Loucy (cell line): ENCODE data around the gene MAPK14.
"Not testable (repeated sequence)": the region's sequence is repeated elsewhere in the genome, so short reads cannot be mapped to it uniquely, and the experiment has no call there.

ENCODE experiments used
- H2AFZ ChIP-seq: fragments of 200-600 bp; sonication (generic); 2 replicates; pipeline ENCODE4 v1.6.0; 2016; ENCODE audit warnings: antibody characterized with exemption, mild to moderate bottlenecking, low read length, moderate library complexity
- H3F3A ChIP-seq: fragments of 200-600 bp; 2 replicates; pipeline ENCODE4 v1.6.0; 2016; ENCODE audit warnings: antibody characterized with exemption, low read depth, mild to moderate bottlenecking
- H3K27me3 ChIP-seq: fragments of 200-600 bp; sonication (generic); 2 replicates; pipeline ENCODE4 v1.6.1; 2014; ENCODE audit warnings: low read length, mild to moderate bottlenecking; ENCODE audit not compliant: insufficient read depth, poor library complexity, severe bottlenecking
- H3K36me3 ChIP-seq: fragments of 200-600 bp; sonication (generic); 2 replicates; pipeline ENCODE4 v1.6.1; 2016; ENCODE audit warnings: low read length; ENCODE audit not compliant: insufficient read depth
- H3K4me1 ChIP-seq: fragments of 200-600 bp; sonication (generic); 2 replicates; pipeline ENCODE4 v1.5.1; 2014; ENCODE audit warnings: low read length, mild to moderate bottlenecking; ENCODE audit not compliant: insufficient read depth, poor library complexity, severe bottlenecking
- H3K4me2 ChIP-seq: fragments of 200-600 bp; sonication (generic); 2 replicates; pipeline ENCODE4 v1.6.0; 2014; ENCODE audit warnings: antibody characterized with exemption, low read length, low read depth, mild to moderate bottlenecking; ENCODE audit not compliant: poor library complexity, severe bottlenecking
- H3K4me3 ChIP-seq: fragments of 200-600 bp; sonication (generic); 2 replicates; pipeline ENCODE4 v1.5.1; 2014; ENCODE audit warnings: low read length, mild to moderate bottlenecking, mixed read lengths; ENCODE audit not compliant: poor library complexity, severe bottlenecking
- H3K79me2 ChIP-seq: fragments of 200-600 bp; sonication (generic); 2 replicates; pipeline ENCODE4 v1.6.1; 2014; ENCODE audit warnings: low read length; ENCODE audit not compliant: insufficient read depth
- H3K9ac ChIP-seq: fragments of 200-600 bp; sonication (generic); 2 replicates; pipeline ENCODE4 v1.6.0; 2014; ENCODE audit warnings: mild to moderate bottlenecking, low read depth, low read length, moderate library complexity; ENCODE audit not compliant: poor library complexity, severe bottlenecking
- H3K9me2 ChIP-seq: fragments of 200-600 bp; sonication (generic); replicated peaks from 2 replicates; pipeline ENCODE4 v1.6.1; 2016; ENCODE audit warnings: low read depth, low read length, mixed read lengths
- H3K9me3 ChIP-seq: fragments of 200-600 bp; sonication (generic); 2 replicates; pipeline ENCODE4 v1.6.1; 2014; ENCODE audit warnings: mild to moderate bottlenecking, antibody characterized with exemption, low read length, low read depth; ENCODE audit not compliant: insufficient read depth
- H4K20me1 ChIP-seq: fragments of 200-600 bp; sonication (generic); 2 replicates; pipeline ENCODE4 v1.6.0; 2014; ENCODE audit warnings: antibody characterized with exemption, low read length, mild to moderate bottlenecking; ENCODE audit not compliant: insufficient read depth, poor library complexity, severe bottlenecking
- EZH2phosphoT487 ChIP-seq: fragments of 200-600 bp; IDR thresholded peaks from 2 replicates; pipeline ENCODE4 v1.6.1; 2018; ENCODE audit warnings: antibody characterized with exemption, mild to moderate bottlenecking, moderate library complexity, borderline replicate concordance
- TF ChIP-seq, protein P1 (sequence below): fragments of 200-600 bp; sonication (generic); conservative IDR thresholded peaks from 2 replicates; pipeline ENCODE4 v1.5.1; 2014; ENCODE audit warnings: mild to moderate bottlenecking, antibody characterized with exemption, low read length

MAPK14 gene

DNA sequence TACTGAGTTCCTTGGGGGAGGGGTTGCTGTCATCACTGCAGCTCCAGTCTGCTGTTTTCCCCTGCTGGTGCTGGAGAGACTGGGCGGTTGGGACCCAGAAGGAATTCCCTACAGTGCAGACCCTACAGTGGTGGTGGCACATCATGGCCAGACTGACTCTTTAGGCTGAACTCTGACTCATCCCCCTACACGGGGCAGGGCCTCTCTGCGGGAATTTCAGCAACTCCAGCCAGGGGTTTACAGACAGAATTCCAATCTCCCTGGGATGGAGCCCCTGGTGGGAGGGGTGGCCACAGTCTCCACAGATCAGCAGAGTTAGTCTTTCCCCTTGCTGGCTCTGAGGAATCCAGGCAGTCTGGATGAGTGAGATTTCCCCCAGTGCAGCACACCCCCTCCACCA is 55.8 kb downstream of the MAPK14 start:
- TF ChIP-seq, protein P1, sequence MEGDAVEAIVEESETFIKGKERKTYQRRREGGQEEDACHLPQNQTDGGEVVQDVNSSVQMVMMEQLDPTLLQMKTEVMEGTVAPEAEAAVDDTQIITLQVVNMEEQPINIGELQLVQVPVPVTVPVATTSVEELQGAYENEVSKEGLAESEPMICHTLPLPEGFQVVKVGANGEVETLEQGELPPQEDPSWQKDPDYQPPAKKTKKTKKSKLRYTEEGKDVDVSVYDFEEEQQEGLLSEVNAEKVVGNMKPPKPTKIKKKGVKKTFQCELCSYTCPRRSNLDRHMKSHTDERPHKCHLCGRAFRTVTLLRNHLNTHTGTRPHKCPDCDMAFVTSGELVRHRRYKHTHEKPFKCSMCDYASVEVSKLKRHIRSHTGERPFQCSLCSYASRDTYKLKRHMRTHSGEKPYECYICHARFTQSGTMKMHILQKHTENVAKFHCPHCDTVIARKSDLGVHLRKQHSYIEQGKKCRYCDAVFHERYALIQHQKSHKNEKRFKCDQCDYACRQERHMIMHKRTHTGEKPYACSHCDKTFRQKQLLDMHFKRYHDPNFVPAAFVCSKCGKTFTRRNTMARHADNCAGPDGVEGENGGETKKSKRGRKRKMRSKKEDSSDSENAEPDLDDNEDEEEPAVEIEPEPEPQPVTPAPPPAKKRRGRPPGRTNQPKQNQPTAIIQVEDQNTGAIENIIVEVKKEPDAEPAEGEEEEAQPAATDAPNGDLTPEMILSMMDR, result no peak
- TF ChIP-seq EZH2phosphoT487, result no peak
- Histone ChIP-seq H3K36me3 (peaks cover 88% of the 10 kb centered on the region), H4K20me1 (peaks cover 16% of the 10 kb centered on the region), H3K9me3 (peaks cover 14% of the 10 kb centered on the region), H3K4me2 (no peak overlapping the region), H3F3A (no peaks in the 10 kb centered on the region), H3K79me2 (peaks cover 26% of the 10 kb centered on the region), H3K9ac (no peak overlapping the region), H3K9me2 (no peaks in the 10 kb centered on the region), H3K27me3 (no peaks in the 10 kb centered on the region), H3K4me1 (no peaks in the 10 kb centered on the region), H3K4me3 (no peak overlapping the region), H2AFZ (no peak overlapping the region)

GRCh38 chr6:36088204-36088603 is 60.6 kb downstream of the MAPK14 start:
- not testable (repeated sequence) for H2AFZ ChIP-seq, H3K4me3 ChIP-seq
- H3K36me3 ChIP-seq, result peaks cover 82% of the 10 kb centered on the region

GRCh38 chr6:36089048-36089447 is 61.4 kb downstream of the MAPK14 start:
- H3K4me2 ChIP-seq, result no peak overlapping the region
- peaks cover 73% of the 10 kb centered on the region for H3K36me3 ChIP-seq
- no peak overlapping the region for H3K4me3 ChIP-seq
- no peak overlapping the region for H3K9ac ChIP-seq
- H3K9me3 ChIP-seq, result no peaks in the 10 kb centered on the region
- no peak overlapping the region for H2AFZ ChIP-seq
- no peaks in the 10 kb centered on the region for H3K9me2 ChIP-seq
- H3F3A ChIP-seq, result peaks cover 7% of the 10 kb centered on the region
- H3K4me1 ChIP-seq, result no peaks in the 10 kb centered on the region
- no peak for TF ChIP-seq EZH2phosphoT487
- TF ChIP-seq, protein P1, result no peak
- H3K27me3 ChIP-seq, result no peaks in the 10 kb centered on the region
- 0 out of 2 replicates have a peak, but pooled peaks cover 2% of the 10 kb centered on the region for H3K79me2 ChIP-seq
- no peaks in the 10 kb centered on the region for H4K20me1 ChIP-seq

More at GRCh38 chr6:36088204-36088603, 60.6 kb downstream of the MAPK14 start:
- H3F3A ChIP-seq, H3K79me2 ChIP-seq, H3K27me3 ChIP-seq, H3K9ac ChIP-seq, H3K9me3 ChIP-seq, H3K9me2 ChIP-seq, H4K20me1 ChIP-seq, H3K4me2 ChIP-seq, H3K4me1 ChIP-seq: not testable (repeated sequence)

GRCh38 chr6:36094238-36094637 is 66.6 kb downstream of the MAPK14 start:
- H3F3A ChIP-seq, result peaks cover 22% of the 10 kb centered on the region
- peak overlapping the region; percentile 49 for H3K9ac ChIP-seq
- no peak overlapping the region for H3K4me3 ChIP-seq
- no peak overlapping the region for H2AFZ ChIP-seq
- no peaks in the 10 kb centered on the region for H4K20me1 ChIP-seq
- no peaks in the 10 kb centered on the region for H3K9me2 ChIP-seq
- H3K4me1 ChIP-seq, result peaks cover 47% of the 10 kb centered on the region
- no peaks in the 10 kb centered on the region for H3K9me3 ChIP-seq
- peaks cover 28% of the 10 kb centered on the region; the same call in 1 of the 2 replicates for H3K79me2 ChIP-seq
- peak overlapping the region; percentile 49 for H3K4me2 ChIP-seq
- TF ChIP-seq, protein P1, result no peak
- TF ChIP-seq EZH2phosphoT487, result no peak
- H3K36me3 ChIP-seq, result peaks cover 56% of the 10 kb centered on the region
- no peaks in the 10 kb centered on the region for H3K27me3 ChIP-seq
